ENCODE data around the gene MIDN. TPM values are rescaled to one million over a fixed set of nuclear protein-coding genes. Genes with fewer than 3 reads are reported as not detected.

Gene MIDN
- total and polyA plus RNA-seq, 2 donors (not counting 3 experiments of a cell fraction or from before 2014, with no cell fraction given): 20.0 to 85.9 TPM

DNA sequence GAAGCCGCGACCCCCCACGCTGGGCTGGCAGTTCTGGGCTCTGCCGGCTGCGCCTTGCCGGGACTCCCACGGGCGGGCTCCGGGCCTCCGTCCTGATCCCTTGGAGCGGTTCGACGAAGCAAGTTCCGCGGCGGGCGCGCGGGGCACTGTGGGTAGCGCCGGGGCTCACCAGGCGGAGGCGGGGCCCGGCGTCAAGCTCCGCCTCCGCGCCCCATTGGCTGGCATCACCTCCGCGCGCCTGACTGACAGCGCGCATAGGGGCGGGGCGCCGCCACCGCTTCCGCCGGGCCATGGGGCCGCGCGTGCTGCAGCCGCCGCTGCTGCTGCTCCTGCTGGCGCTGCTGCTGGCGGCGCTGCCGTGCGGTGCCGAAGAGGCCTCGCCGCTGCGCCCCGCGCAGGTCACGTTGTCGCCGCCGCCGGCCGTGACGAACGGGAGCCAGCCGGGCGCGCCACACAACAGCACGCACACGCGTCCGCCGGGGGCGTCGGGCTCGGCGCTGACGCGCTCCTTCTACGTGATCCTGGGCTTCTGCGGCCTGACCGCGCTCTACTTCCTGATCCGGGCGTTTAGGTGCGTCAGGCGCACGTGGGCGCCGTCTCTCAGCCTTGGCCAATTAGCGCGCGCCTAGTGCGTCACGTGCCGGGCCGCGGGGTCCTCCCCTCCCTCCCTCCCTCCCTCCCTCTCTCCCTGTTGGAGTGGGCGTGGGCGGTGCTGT is 27.0 kb downstream of the MIDN start, which contains the start of gene FAM174C:
Gene FAM174C (plus strand): TSS at position 271 of the 716 bp plus-strand sequence. CDS start 20 bp downstream, at position 291.
- CTCF ChIA-PET: interaction anchor here (0.6 to 1.7 kb wide), 4 partner anchors 9 to 168 kb away, joined by 3 to 18 read pairs (median 6); no protein-coding TSS in a partner anchor
- Histone ChIP-seq H3K4me3 (replicated peaks in 1 of 3; ENCODE audit: insufficient read depth in 1 of 3, low read depth in 1 of 3, low read length in 3 of 3) (peak within 1 kb of the TSS; percentile 9 to 78 (median 53)), H3K4me2 (ENCODE audit: insufficient read depth, low read length) (peak within 1 kb of the TSS; percentile 74), H3K4me1 (ENCODE audit: control insufficient read depth, extremely low read depth, insufficient read depth, low read length) (peaks cover 29% of the 10 kb centered on the region), H3K9ac (replicated peaks; ENCODE audit: extremely low read depth, insufficient read depth, low read length) (peak within 1 kb of the TSS; percentile 93), H2AFZ (ENCODE audit: low read depth, low read length) (peak within 1 kb of the TSS; percentile 72), H3K27me3 (ENCODE audit: control insufficient read depth in 2 of 2, insufficient read depth in 2 of 2, low read length in 2 of 2) (no peaks in the 10 kb centered on the region), H4K20me1 (replicated peaks; ENCODE audit: control insufficient read depth, extremely low read depth, insufficient read depth, low read length) (no peaks in the 10 kb centered on the region), H3K9me3 (replicated peaks; ENCODE audit: control insufficient read depth, insufficient read depth, low read length) (no peaks in the 10 kb centered on the region), H3K79me2 (ENCODE audit: control insufficient read depth, insufficient read depth, low read length) (peaks cover 39% of the 10 kb centered on the region), H3K27ac (ENCODE audit: insufficient read depth, low read depth, low read length) (peak within 1 kb of the TSS; percentile 95), H3K36me3 (ENCODE audit: control insufficient read depth in 2 of 2, extremely low read depth in 1 of 2, insufficient read depth in 2 of 2, low read length in 2 of 2) (peaks cover 23 to 40% of the 10 kb centered on the region in 2 experiments), H3K9me1 (replicated peaks; ENCODE audit: control insufficient read depth, extremely low read depth, insufficient read depth, low read length) (no peaks in the 10 kb centered on the region)
- BruUV-seq (replicated peaks): no TSS peak
- POLR2A ChIA-PET: interaction anchor here (1.0 kb wide), 1 partner anchor 31 kb away, joined by 4 read pairs; no protein-coding TSS in a partner anchor
- intact Hi-C loops (cut with micrococcal nuclease): no loop called here
- peak; percentile 97 for FAIRE-seq
- peak; percentile 96 for DNase-seq (ENCODE audit: low read depth, low spot score)
- TF ChIP-seq, protein P1, sequence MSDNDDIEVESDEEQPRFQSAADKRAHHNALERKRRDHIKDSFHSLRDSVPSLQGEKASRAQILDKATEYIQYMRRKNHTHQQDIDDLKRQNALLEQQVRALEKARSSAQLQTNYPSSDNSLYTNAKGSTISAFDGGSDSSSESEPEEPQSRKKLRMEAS (IDR thresholded peaks at IDR 0.05; ENCODE audit: insufficient read depth, insufficient read length): peak; percentile 99
- no peak for TF ChIP-seq JUN (IDR thresholded peaks at IDR 0.05; ENCODE audit: borderline replicate concordance, insufficient read depth, insufficient read length, low read depth)
- TF ChIP-seq EZH2 (IDR thresholded peaks at IDR 0.05; ENCODE audit: borderline replicate concordance, low read depth, low read length, severe bottlenecking): no peak
- TF ChIP-seq POLR2AphosphoS5 (IDR thresholded peaks at IDR 0.05; ENCODE audit: insufficient read depth, low read depth, low read length): peak; percentile 97
- TF ChIP-seq FOS (IDR thresholded peaks at IDR 0.05; ENCODE audit: borderline replicate concordance, insufficient read depth, low read length): no peak
- TF ChIP-seq MYC (IDR thresholded peaks at IDR 0.05; ENCODE audit: low read depth, low read length): no peak
- TF ChIP-seq POLR2A (IDR thresholded peaks at IDR 0.05; ENCODE audit: low read depth, low read length): peak; percentile 91
- TF ChIP-seq, protein P2, sequence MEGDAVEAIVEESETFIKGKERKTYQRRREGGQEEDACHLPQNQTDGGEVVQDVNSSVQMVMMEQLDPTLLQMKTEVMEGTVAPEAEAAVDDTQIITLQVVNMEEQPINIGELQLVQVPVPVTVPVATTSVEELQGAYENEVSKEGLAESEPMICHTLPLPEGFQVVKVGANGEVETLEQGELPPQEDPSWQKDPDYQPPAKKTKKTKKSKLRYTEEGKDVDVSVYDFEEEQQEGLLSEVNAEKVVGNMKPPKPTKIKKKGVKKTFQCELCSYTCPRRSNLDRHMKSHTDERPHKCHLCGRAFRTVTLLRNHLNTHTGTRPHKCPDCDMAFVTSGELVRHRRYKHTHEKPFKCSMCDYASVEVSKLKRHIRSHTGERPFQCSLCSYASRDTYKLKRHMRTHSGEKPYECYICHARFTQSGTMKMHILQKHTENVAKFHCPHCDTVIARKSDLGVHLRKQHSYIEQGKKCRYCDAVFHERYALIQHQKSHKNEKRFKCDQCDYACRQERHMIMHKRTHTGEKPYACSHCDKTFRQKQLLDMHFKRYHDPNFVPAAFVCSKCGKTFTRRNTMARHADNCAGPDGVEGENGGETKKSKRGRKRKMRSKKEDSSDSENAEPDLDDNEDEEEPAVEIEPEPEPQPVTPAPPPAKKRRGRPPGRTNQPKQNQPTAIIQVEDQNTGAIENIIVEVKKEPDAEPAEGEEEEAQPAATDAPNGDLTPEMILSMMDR (IDR thresholded peaks at IDR 0.05; ENCODE audit: extremely low read depth in 1 of 2, insufficient read depth in 1 of 2, low read depth in 1 of 2, low read length in 2 of 2): no peak
- TF ChIP-seq GATA2 (IDR thresholded peaks at IDR 0.05; ENCODE audit: insufficient read depth, insufficient read length, low read depth, low read length): no peak
- dilution Hi-C loops (cut with MboI; ENCODE audit: extremely low pct_ligation_motif_present, low sequenced_read_pairs): no loop called here

Measured in endothelial cell of umbilical vein (primary cell).